Keratinocyte (primary cell): ENCODE data around the gene GNB3. TPM values are rescaled to one million over a fixed set of nuclear protein-coding genes. Genes with fewer than 3 reads are reported as not detected.

Experiments
- DNase-seq: peaks from one replicate; pipeline ENCODE4 v3.0.0-alpha.2; 2011; ENCODE audit warnings: low read depth, missing footprints, low spot score
- FAIRE-seq: peaks from 2 replicates; lab custom pipeline; 2011; peaks lifted over from hg19 to GRCh38; lab: Jason Lieb, UNC
- H2AFZ ChIP-seq: 2 replicates; pipeline ENCODE4 v1.6.0; 2012; ENCODE audit warnings: low read length, control low read depth, inconsistent platforms; ENCODE audit not compliant: control insufficient read depth
- H3K27ac ChIP-seq: 2 replicates; pipeline ENCODE4 v1.5.1; 2011; ENCODE audit warnings: low read length; ENCODE audit not compliant: control insufficient read depth, insufficient read depth
- H3K27me3 ChIP-seq: 3 replicates; pipeline ENCODE4 v1.6.0; 2011; ENCODE audit warnings: low read length; ENCODE audit not compliant: control insufficient read depth, insufficient read depth; ENCODE audit errors: extremely low read depth
- H3K36me3 ChIP-seq, 2 experiments: 2 replicates in 1 of 2; 3 replicates in 1 of 2; pipeline ENCODE4 v1.5.1; 2011; ENCODE audit warnings: low read length in 2 of 2, mild to moderate bottlenecking in 1 of 2; ENCODE audit not compliant: control insufficient read depth in 2 of 2, insufficient read depth in 2 of 2; ENCODE audit errors: extremely low read depth in 1 of 2
- H3K4me1 ChIP-seq: 3 replicates; pipeline ENCODE4 v1.5.1; 2011; ENCODE audit warnings: low read length; ENCODE audit not compliant: control insufficient read depth, insufficient read depth; ENCODE audit errors: extremely low read depth
- H3K4me2 ChIP-seq: 3 replicates; pipeline ENCODE4 v1.6.0; 2011; ENCODE audit warnings: low read depth, low read length; ENCODE audit not compliant: control insufficient read depth, insufficient read depth; ENCODE audit errors: extremely low read depth
- H3K4me3 ChIP-seq, 3 experiments: fragments of 200-600 bp in 1 of 3; sonication (generic) in 1 of 3; 2 replicates in 2 of 3; 3 replicates in 1 of 3; pipeline ENCODE4 v1.5.1; 2011 to 2016; ENCODE audit warnings: low read length in 3 of 3, mild to moderate bottlenecking in 3 of 3, control low read depth in 2 of 3, inconsistent platforms in 1 of 3, low read depth in 1 of 3, mixed read lengths in 1 of 3, mixed run types in 1 of 3, moderate library complexity in 1 of 3; ENCODE audit not compliant: control insufficient read depth in 2 of 3, insufficient read depth in 2 of 3; ENCODE audit errors: extremely low read depth in 1 of 3
- H3K79me2 ChIP-seq: 2 replicates; pipeline ENCODE4 v1.6.0; 2012; ENCODE audit warnings: low read length; ENCODE audit not compliant: control insufficient read depth, insufficient read depth
- H3K9ac ChIP-seq: 3 replicates; pipeline ENCODE4 v1.6.0; 2011; ENCODE audit warnings: low read length; ENCODE audit not compliant: control insufficient read depth, insufficient read depth; ENCODE audit errors: extremely low read depth
- H3K9me1 ChIP-seq: 3 replicates; pipeline ENCODE4 v1.6.0; 2011; ENCODE audit warnings: low read length; ENCODE audit not compliant: control insufficient read depth, insufficient read depth; ENCODE audit errors: extremely low read depth
- H3K9me3 ChIP-seq: 2 replicates; pipeline ENCODE4 v1.5.1; 2012; ENCODE audit warnings: low read depth, low read length; ENCODE audit not compliant: control insufficient read depth
- H4K20me1 ChIP-seq: 3 replicates; pipeline ENCODE4 v1.6.0; 2011; ENCODE audit warnings: low read length; ENCODE audit not compliant: control insufficient read depth, insufficient read depth; ENCODE audit errors: extremely low read depth
- CTCF ChIP-seq, 3 experiments: IDR thresholded peaks in 1 of 3; conservative IDR thresholded peaks in 1 of 3; optimal IDR thresholded peaks in 1 of 3; 2 replicates in 2 of 3; 3 replicates in 1 of 3; pipeline versions ENCODE3 to v1.5.1; 2011; ENCODE audit warnings: low read length in 3 of 3, mild to moderate bottlenecking in 3 of 3, moderate library complexity in 2 of 3, control low read depth in 1 of 3, inconsistent platforms in 1 of 3; ENCODE audit not compliant: insufficient read depth in 2 of 3; ENCODE audit errors: extremely low read depth in 1 of 3
- EZH2 ChIP-seq: IDR thresholded peaks from one replicate; pipeline ENCODE4 v1.6.1; 2012; ENCODE audit warnings: inconsistent platforms, mild to moderate bottlenecking, low read length, moderate library complexity
- dilution Hi-C: fragments of 300-500 bp; cut with MboI; formaldehyde crosslinking; loops from one replicate; pipeline ENCODE4 v1.7.0; 2020; ENCODE audit warnings: low sequenced_read_pairs; ENCODE audit not compliant: extremely low pct_ligation_motif_present
- polyA plus RNA-seq, 5 experiments: library from polyadenylated mRNA; depleted of rRNA in 3 of 5; stranded (reverse) in 3 of 5; stranded (forward) in 1 of 5; unstranded in 1 of 5; fragments of >200 nt; gene quantifications; 1 replicate in 1 of 5; 2 replicates in 3 of 5; 3 replicates in 1 of 5; pipeline versions ENCODE4 v1.2.1 to v1.2.3, GENCODE V29; 2011 to 2012; ENCODE audit warnings: missing spikeins in 2 of 5, low read depth in 1 of 5, low replicate concordance in 1 of 5

Gene GNB3
- polyA plus RNA-seq, 1 donor (not counting 4 experiments of a cell fraction or from before 2014, with no cell fraction given) = 0.80 TPM

GRCh38 chr12:6827982-6828780 lies 12.5 kb upstream of the GNB3 start, which contains the start of gene P3H3:
Gene P3H3 (plus strand): TSS chr12:6828407. CDS start chr12:6828441, 34 bp downstream.
- H3K4me1 ChIP-seq = peaks cover 12% of the 10 kb centered on the region
- peak within 1 kb of the TSS; percentile 71 for H3K9ac ChIP-seq
- H4K20me1 ChIP-seq = no peaks in the 10 kb centered on the region
- peaks cover 57% of the 10 kb centered on the region for H3K27me3 ChIP-seq
- no peaks in the 10 kb centered on the region for H3K79me2 ChIP-seq
- peak within 1 kb of the TSS; percentile 62 to 83 (median 82) for H3K4me3 ChIP-seq
- H3K4me2 ChIP-seq = peak within 1 kb of the TSS; percentile 85
- DNase-seq (no peak), FAIRE-seq (no peak)
- no peaks in the 10 kb centered on the region for H3K9me3 ChIP-seq
- TF ChIP-seq EZH2 = no peak
- no peak for TF ChIP-seq CTCF (optimal IDR thresholded peaks at IDR 0.05 in 1 of 3, IDR thresholded peaks at IDR 0.05 in 1 of 3, conservative IDR thresholded peaks at IDR 0.05 in 1 of 3; ENCODE audit: extremely low read depth in 1 of 3, insufficient read depth in 2 of 3, low read length in 3 of 3)
- dilution Hi-C loops = no loop called here
- H3K9me1 ChIP-seq = no peaks in the 10 kb centered on the region
- H3K27ac ChIP-seq = no peak within 1 kb of the TSS
- no peaks in the 10 kb centered on the region for H3K36me3 ChIP-seq
- H2AFZ ChIP-seq = peak within 1 kb of the TSS; percentile 89

GRCh38 chr12:6828781-6829535 lies 11.8 kb upstream of the GNB3 start:
- H3K27me3 ChIP-seq = peaks cover 49% of the 10 kb centered on the region
- peaks cover 12% of the 10 kb centered on the region for H3K4me1 ChIP-seq
- H3K36me3 ChIP-seq = no peaks in the 10 kb centered on the region
- H3K4me3 ChIP-seq = peak overlapping the region; percentile 62 to 83 (median 82)
- FAIRE-seq (no peak), DNase-seq (no peak)
- TF ChIP-seq CTCF (optimal IDR thresholded peaks at IDR 0.05 in 1 of 3, IDR thresholded peaks at IDR 0.05 in 1 of 3, conservative IDR thresholded peaks at IDR 0.05 in 1 of 3; ENCODE audit: extremely low read depth in 1 of 3, insufficient read depth in 2 of 3, low read length in 3 of 3) (no peak), EZH2 (peak; percentile 48)
- no peaks in the 10 kb centered on the region for H3K79me2 ChIP-seq
- H3K9me3 ChIP-seq = no peaks in the 10 kb centered on the region
- dilution Hi-C loops = no loop called here
- H3K9ac ChIP-seq = peak overlapping the region; percentile 71
- H3K27ac ChIP-seq = no peak overlapping the region
- H2AFZ ChIP-seq = peak overlapping the region; percentile 89
- peak overlapping the region; percentile 85 for H3K4me2 ChIP-seq
- H3K9me1 ChIP-seq = no peaks in the 10 kb centered on the region
- no peaks in the 10 kb centered on the region for H4K20me1 ChIP-seq
